Putamen (tissue), 1 donor: ENCODE measurements around the gene ARL16.
"Not testable (repeated sequence)": the region's sequence is repeated elsewhere in the genome, so short reads cannot be mapped to it uniquely, and the experiment has no call there.

ENCODE experiments used
- DNase-seq: peaks from one replicate; pipeline ENCODE4 v3.0.0-alpha.2; 2016; ENCODE audit warnings: low spot score

Gene ARL16

GRCh38 chr17:81695211-81695610 lies 11.6 kb upstream of the ARL16 start:
- DNase-seq = no peak

- DNase-seq = no peak
Measured at GRCh38 chr17:81694810-81695209, 11.2 kb upstream of the ARL16 start.

DNA sequence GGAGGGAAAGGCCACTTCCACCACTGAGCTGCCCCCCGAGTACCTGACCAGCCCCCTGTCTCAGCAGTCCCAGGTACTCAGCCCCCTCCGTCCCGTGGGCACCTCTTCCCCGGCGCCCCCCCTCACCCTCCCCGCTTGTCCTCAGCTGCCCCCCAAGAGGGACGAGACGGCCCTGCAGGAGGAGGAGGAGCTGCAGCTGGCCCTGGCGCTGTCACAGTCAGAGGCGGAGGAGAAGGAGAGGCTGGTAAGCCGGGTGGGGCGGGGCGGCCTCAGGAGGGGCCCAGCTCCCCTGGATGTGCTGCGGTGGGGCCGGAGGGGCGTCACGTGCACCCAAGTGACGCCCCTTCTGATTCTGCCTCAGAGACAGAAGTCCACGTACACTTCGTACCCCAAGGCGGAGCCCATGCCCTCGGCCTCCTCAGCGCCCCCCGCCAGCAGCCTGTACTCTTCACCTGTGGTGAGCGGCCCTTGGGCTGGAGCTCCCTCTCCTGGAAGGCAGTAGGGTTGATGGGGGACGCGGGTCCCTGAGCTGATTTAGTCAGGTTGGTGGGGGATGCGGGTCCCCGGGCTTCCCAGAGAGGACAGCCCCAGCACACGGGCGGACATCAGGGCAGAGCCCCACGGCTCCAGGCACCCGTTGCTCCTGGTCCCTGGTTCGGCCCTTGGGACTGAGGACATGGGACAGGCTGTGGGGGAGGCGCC lies 10.1 kb upstream of the ARL16 start:
- DNase-seq = no peak

- DNase-seq = no peak
Measured at GRCh38 chr17:81691608-81692007, 8.0 kb upstream of the ARL16 start.

DNA sequence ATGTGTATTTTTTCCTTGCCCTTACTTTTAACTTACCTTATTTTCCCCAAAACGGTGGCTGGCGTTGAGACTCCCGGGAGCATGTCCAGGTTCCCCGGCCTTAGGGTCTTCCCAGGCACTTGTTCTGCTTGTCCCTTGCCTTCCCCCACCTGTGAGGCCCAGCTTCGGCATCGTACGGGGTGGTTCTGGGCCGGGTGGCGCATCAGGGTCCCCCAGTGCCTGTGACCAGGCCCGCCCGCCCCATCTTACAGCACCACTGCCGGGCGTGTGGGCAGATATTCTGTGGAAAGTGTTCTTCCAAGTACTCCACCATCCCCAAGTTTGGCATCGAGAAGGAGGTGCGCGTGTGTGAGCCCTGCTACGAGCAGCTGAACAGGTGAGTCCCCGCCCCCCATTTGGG lies 7.6 kb upstream of the ARL16 start:
- DNase-seq = no peak

DNA sequence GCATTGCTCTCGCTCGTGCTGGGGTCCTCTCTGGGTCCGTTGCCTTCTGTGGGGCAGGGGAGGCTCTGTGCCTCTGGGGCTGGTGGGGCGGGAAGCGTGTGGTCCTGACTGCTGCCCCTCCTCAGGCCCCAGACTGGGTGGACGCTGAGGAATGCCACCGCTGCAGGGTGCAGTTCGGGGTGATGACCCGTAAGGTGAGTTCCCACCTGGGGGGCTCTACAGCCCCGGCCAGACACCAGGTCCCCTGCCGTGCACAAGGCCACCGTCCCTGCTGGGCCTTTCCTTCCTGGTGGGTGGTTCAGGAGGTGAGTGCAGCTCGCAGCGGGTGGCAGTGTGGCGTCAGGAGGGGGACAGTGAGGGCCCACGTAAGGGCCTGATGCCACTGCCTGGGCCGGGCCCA lies 7.0 kb upstream of the ARL16 start:
- DNase-seq = no peak

GRCh38 chr17:81690066-81690465 lies 6.5 kb upstream of the ARL16 start:
- no peak for DNase-seq

DNA sequence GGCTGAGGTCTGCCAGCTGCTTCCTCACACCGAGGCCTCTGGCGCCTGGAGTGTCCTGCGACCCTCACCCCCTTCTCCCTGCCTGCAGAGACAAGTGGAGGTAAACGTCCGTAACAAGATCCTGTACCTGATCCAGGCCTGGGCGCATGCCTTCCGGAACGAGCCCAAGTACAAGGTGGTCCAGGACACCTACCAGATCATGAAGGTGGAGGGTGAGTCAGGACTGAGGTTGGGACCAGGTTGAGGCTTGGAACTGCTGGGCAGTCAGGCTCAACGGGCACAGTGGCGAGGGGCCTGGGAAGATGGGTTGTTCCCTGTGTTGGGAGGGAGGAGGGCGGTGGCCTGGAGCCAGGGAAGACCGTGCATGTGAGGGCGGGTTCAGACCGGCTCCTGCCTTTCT lies 5.0 kb upstream of the ARL16 start:
- DNase-seq = no peak

- DNase-seq = no peak
Measured at GRCh38 chr17:81687770-81688541, 4.4 kb upstream of the ARL16 start.

DNA sequence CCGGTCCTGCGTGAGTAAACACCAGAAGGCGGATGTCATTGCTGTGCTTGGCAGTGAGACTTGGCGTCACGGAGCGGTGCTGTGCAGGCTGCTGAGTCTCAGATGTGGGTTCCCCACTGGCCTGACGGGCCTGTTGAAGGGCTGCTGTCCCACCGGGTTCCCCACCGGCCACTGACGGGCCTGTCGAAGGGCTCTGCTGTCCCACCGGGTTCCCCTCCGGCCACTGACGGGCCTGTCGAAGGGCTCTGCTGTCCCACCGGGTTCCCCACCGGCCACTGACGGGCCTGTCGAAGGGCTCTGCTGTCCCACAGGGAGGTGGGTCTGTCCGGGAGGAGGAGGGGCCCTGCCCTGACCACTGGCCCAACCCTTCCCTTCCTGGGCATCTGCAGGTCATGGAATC lies 3.0 kb upstream of the ARL16 start:
- no peak for DNase-seq

GRCh38 chr17:81685108-81685507 lies 1.5 kb upstream of the ARL16 start:
- no peak for DNase-seq

- no peak for DNase-seq
Measured at GRCh38 chr17:81684442-81684911, 880 bp upstream of the ARL16 start.

DNA sequence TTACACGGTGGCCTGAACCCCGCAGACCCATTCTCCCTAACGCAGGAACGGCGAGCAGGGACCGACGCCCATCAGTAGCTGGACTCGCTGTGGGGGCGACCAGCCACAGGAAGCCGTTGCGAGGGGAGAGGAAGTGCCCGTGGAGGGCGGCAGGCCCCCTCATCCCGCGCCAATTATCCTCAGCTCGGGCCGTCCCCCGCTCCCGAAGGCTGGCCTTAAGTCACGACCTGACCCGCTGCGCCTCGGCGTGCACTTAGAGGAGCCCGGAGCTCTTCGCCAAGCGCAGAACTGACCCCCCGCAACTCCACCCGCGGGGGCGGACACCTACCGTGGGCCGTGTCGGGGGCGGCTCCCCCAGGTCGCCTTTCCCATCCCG lies 401 bp downstream of the ARL16 start:
- peak; percentile 34 for DNase-seq

DNA sequence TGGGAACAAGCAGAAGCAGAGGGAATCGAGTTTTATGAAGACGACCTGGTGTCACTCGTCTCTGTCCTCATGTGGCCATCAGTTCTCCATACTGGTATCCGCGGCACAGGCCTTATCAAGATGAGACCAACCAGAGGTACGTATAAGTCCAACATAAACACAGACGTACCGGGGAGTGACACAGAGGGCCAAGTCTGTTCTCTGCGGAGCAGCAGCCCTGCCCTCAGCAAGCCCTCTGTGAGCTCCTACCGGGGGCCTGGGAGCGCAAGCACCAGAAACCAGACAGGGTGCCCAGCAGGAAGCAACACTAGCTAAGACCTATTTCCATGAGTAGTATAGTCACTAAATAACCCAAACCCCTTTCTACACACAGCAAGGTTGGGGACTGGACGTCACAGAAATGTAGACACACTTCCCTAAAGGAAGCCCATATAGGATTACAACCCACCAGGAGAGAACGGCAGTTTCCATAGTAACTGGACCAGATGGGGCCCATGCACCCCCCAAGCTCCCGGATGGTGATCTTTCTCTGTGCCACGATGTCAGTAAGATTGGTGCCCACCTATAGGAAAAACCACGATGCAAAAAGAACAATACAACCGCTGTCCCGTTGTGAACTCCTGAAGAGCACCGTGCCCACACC lies 911 bp downstream of the ARL16 start:
- no peak for DNase-seq

DNA sequence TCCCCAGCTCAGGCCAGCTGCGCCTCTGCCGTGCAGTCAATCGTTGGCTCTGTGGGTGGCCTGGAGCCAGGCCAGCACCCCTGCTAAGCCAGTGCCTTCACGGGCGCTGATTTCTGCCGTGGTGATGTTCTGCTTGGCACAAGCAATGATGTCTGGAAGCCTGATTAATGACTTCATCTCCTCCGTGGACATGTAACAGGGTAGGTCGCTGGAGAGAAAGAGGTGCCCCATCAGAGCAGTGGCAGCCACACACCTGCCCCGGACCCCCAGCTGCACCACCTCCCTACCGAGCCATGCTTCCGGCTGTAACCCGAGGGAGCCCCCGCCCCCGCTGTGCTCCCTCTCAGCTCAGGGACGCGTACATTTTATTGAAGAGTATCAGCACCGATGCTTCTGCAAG lies 1.9 kb downstream of the ARL16 start:
- no peak for DNase-seq

- DNase-seq = no peak
Measured at GRCh38 chr17:81680150-81680549, 3.4 kb downstream of the ARL16 start.

DNA sequence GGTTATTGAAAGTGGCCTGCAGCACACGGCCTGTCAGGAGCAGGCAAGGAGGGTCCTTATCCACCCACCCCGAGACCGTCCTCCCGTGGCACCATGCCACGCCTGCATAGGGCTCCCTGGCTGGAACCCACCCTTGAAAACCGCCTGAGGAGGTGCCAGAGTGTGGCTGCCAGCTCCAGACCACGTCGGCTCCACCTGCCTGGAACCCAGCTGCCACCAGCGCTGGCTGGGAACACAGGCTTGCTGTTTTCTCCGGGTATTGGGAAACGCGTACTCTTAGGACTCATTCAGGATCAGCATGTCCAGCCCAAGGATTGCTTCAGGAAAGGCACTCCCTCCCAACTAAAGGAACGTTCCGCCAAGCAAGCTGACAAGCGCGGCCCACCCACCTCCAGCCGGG lies 6.7 kb downstream of the ARL16 start:
- DNase-seq = no peak

DNA sequence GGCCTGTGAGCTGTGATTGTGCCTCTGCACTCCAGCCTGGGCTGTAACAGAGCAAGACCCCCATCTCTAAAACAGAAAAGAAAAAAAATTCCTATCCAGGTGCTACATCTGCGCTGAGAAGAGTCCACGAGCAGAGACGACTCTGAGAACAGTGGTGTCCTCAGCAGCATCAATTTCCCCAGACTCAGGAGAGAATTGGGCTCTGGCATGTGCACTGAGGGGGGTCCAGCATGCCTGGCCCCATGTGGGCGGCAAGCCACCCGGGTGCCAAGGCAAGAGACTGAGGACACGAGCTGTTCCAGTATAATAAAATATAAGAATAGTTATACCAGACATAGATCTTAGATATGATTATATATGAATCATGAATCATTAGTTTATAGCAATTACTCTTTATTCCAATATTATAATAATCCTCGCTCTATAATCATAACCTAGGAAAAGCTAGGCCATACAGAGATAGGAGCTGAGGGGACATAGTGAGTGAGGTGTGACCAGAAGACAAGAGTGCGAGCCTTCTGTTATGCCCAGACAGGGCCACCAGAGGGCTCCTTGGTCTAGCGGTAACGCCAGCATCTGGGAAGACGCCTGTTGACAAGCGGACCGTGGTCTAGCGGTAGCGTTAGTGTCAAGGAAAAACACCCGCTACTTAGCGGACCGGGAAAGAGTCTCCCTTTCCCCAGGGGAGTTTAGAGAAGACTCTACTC lies 7.9 kb downstream of the ARL16 start:
- not testable (repeated sequence) for DNase-seq

DNA sequence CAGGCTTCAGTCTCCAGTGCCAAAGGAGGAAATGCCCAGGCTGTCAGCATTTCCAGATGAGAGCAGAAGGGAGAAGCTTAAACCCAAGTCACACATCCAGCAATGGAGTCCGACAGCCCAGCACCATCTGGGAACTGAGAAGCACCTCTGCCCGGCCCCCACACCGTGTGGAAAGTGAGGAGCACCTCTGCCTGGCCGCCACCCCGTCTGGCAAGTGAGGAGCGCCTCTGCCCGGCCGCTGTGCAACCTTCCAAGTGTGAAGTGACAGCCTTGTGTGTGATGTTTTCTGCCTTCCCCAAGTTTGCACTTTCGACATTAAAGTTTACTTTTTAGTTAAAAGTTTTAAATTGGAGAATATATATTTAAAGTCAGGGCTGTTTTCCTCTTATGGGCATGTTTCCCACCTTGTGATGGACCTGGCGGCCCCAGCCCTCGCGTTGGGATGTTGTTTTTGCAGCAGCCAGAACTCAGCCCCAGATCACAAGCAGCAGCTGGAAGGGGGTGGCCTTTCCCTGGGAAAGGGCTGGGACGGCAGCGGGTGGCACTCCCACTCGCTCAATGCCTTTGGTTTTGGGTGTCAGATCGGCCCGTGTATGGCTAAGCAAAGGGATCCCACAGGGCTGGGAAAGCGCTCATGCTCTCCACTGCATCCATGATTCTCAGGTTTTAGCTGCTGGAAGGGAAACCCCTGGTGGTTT lies 9.9 kb downstream of the ARL16 start:
- DNase-seq = no peak

DNA sequence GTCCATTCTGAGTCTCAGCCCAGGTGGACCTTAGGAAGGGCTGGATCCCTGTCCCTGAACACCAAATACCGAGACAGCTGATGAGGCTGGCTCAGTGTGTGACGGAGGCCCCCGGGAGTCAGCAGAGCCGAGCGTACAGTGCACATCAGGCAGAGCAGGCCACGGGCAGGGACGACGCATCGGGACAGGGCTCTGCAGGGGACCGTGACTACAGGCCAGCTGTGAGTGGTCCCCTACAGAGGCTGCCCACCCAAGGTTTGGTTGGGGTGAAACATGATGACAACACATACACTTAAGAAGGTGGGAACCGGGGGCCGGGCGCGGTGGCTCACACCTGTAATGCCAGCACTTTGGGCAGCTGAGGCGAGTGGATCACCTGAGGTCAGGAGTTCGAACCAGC lies 10.6 kb downstream of the ARL16 start:
- DNase-seq = no peak

DNA sequence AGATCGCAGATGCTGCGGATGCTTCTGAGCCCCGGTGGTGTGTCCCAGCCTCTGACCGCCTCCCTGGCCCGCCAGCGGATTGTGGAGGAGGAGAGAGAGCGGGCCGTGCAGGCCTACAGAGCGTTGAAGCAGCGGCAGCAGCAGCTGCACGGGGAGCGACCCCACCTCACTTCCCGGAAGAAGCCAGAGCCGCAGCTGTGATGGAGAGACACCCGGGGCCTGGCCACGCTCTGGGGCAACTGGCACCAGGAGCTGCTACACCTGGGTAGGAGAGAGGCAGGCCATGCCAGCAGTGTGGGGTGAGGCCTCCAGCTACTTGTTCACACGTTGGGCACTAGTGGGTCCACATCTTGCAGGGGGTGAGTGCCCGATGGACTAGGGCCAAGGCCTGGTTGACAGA lies 11.1 kb downstream of the ARL16 start:
- DNase-seq = no peak

DNA sequence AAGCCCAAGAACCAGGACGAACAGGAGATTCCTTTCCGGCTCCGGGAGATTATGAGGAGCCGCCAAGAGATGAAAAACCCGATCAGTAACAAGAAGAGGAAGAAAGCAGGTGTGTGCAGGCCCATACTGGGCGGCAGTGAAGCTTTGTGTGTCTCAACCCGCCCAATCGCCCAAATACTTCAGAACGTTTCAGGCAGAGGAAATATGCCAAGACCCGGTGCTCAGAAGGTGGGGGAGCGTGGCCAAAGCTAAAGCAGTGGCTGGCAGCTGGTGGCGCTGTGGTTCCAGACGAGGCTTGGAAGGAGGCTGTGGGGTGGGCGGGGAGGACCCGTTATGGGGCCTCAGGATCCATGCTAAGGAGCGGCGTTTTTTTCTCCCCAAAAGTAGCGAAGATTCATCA lies 15.8 kb downstream of the ARL16 start:
- DNase-seq = no peak
